H54 (cell line): Measurements from ENCODE around the gene RARS2.
"Not testable (repeated sequence)": the region's sequence is repeated elsewhere in the genome, so short reads cannot be mapped to it uniquely, and the experiment has no call there.

ENCODE experiments used
- DNase-seq: peaks from one replicate; pipeline ENCODE4 v3.0.0; 2011; ENCODE audit warnings: low spot score, mixed read lengths; ENCODE audit not compliant: insufficient read length
- FAIRE-seq: peaks from 3 replicates; lab custom pipeline; 2011; peaks lifted over from hg19 to GRCh38; lab: Jason Lieb, UNC
- POLR2A ChIP-seq: IDR thresholded peaks from 2 replicates; pipeline ENCODE4 v1.6.1; 2011; ENCODE audit warnings: low read depth, mild to moderate bottlenecking, low read length

Gene RARS2

DNA sequence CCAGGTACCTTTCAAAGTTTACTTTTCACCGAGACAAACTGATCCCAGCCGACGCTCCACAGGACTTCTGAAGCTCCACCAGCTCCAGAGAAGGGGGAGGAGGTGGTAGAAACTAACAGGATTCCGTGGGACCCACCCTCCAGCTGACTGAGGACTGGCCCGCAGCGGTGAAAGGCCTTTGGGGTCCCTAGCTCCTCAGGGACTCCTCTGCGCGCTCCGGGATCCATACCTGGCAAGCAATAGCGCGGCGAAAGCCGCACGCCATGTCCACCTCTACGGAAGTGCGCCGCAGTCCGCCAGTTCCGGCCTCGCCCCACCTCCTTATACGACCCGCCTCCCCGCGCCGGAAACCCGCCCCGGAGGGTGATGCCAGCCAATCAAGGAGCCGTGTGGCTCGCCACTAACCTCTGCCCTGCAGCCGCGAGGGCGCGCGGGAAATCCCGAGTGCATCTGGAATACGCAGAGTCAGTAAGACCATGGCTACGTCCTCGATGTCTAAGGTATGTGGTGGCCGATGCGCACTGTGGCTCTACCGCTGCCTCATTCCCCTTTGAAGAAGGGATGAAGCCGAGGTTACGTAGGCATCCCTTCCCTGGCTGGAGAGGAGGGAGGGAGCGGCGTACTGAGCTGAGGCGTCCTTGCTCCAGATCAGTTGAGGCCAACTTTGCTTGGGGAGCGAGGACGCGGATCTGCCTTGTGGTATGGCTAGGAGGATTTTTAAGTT is at the start of gene RARS2, which contains the start of gene ORC3:
TSS of gene RARS2 (minus strand) at position 295 of the 724 bp plus-strand sequence. CDS start at position 265, 30 bp downstream.
TSS of gene ORC3 (plus strand) at position 443 of the 724 bp plus-strand sequence. CDS start at position 477, 34 bp downstream.
- peak; percentile 96 for FAIRE-seq
- DNase-seq, result peak; percentile 93
- TF ChIP-seq POLR2A, result peak; percentile 77

DNA sequence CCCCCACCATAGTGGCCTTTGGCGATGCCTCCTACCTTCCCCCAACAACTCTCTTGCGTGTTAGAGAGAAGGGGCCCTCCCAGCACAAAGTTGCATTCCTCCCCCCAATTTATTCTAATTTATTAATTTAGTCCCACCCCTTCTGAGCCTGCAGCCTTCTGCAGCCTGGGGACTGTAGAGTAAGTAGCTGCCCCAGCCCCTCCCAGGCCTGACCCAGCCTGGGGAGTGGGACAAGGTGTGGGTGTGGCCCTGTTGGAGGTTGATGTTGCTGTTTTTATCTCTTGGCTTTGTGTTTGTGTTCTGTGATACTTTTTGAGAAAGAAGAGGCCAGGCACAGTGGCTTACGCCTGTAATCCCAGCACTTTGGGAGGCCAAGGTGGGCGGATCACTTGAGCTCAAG is 49.6 kb upstream of the RARS2 start:
- TF ChIP-seq POLR2A, result no peak
- FAIRE-seq (no peak), DNase-seq (no peak)

DNA sequence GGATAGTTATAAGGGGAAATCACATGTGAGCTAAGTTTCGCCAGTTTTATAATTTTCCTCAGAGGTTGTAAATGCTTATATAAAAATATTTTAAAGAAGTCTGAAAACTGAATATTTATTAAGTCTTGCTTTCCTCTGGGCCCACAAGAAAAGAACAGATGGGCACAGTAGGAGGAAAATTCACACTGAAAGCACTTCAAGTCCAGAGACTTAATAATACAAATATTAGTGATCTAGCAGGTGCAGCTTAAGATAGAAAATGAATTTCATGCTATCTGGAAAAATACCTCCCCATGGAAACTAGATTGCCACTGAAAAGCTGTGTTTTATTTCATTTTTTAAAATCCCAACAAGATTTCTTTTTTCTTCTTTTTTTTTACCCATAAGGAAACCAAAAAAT is 47.3 kb upstream of the RARS2 start:
- no peak for TF ChIP-seq POLR2A
- no peak for FAIRE-seq
- DNase-seq, result no peak

- FAIRE-seq (no peak), DNase-seq (no peak)
- no peak for TF ChIP-seq POLR2A
Observed at GRCh38 chr6:87636315-87636714, 46.5 kb upstream of the RARS2 start.

- FAIRE-seq, result no peak
- DNase-seq, result no peak
Observed at GRCh38 chr6:87633851-87634250, 44.1 kb upstream of the RARS2 start.

DNA sequence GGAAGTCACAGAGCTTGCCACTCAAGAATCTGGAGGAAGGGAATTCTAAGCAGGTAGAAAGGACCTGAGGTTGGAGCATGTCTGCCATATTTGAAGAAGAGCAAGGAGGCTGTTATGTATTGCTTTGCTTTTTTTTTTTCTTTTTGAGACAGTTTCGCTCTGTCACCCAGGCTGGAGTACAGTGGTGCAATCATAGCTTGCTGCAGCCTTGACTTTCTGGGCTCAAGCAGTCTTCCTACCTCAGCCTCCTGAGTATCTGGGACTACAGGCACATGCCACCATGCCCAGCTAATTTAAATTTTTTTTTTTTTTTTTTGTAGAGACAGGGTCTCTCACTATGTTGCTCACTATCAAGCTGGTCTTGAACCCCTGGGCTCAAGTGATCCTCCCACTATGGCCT is 41.0 kb upstream of the RARS2 start:
- DNase-seq (no peak), FAIRE-seq (no peak)
- no peak for TF ChIP-seq POLR2A

More at GRCh38 chr6:87633851-87634250, 44.1 kb upstream of the RARS2 start:
- TF ChIP-seq POLR2A, result no peak

DNA sequence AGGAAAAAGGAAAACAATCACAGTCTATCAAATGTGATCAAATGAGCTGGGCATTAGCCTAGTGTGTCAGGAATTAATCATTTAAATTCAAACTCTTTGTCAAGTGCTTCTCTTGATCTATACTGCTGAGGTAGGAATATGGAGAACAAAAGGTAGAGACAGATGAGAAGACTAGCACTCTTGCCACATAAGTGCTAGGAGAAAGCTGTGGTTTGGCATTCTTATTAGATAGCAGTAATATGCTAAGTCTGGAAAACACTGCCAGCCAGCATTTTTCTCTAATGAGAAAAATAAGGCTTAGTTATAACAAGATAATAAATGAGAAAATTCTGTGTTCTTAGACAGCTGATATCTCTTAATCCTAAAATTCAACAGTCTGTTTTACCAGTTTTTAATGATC is 39.1 kb upstream of the RARS2 start:
- no peak for TF ChIP-seq POLR2A
- DNase-seq (no peak), FAIRE-seq (no peak)

DNA sequence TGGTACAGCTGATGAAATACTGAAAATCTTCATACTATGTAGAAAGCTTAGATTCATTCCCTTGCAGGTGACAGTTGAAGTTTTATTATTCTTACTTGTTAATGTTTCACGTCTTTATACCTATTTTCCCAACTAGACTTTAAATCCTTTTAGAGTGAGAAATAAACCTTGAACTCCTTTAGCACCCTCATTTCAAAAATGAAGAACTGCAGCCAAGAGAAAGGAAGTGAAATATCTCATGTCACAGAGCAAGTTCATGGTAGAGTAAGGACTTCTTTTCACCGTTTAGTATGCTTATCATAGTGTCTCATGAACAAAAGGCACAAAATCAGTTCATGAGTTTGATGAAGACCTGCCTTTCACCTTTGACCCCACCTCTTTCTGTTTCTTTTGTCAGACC is 38.6 kb upstream of the RARS2 start:
- no peak for TF ChIP-seq POLR2A
- no peak for DNase-seq
- no peak for FAIRE-seq

- TF ChIP-seq POLR2A, result no peak
- FAIRE-seq, result no peak
- DNase-seq, result no peak
Observed at GRCh38 chr6:87623248-87623647, 33.5 kb upstream of the RARS2 start.

DNA sequence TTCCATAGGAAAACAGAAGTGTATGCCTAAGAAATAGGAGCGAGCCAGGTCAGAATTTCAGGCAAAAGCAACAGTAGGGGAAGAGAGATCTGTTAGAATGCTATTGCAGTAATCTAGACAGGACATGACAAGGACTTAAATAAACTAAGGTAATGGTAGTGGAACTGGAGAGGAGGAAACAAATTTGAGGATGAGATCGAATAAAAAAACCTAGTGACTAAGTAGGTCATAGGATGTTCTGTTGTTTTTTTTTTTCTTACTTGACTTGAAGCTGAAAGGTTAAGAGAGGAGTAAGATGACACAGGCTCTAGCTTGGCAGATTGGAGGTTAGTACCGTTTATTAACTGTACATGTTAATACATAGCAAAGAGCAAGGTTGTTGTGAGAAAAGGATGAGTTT is 28.7 kb upstream of the RARS2 start:
- no peak for TF ChIP-seq POLR2A
- no peak for FAIRE-seq
- DNase-seq, result no peak

DNA sequence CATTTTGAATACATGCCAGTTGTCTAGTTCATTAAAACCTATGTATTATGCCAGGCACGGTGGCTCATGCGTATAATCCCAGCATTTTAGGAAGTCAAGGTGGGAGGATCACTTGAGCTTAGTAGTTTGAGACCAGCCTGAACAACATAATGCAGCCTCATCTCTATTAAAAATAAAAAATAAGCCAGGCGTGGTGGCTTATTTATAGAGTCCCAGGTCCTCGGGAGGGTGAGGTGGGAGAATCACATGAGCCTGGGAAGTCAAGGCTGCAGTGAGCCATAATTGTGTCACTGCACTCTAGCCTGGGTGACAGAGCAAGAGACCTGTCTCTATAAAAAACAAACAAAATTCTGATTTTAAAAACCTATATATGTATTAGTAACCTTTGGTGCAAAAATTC is 27.6 kb upstream of the RARS2 start:
- TF ChIP-seq POLR2A, result no peak
- FAIRE-seq, result no peak
- no peak for DNase-seq

GRCh38 chr6:87613018-87613417 is 23.2 kb upstream of the RARS2 start:
- not testable (repeated sequence) for DNase-seq, FAIRE-seq

- no peak for TF ChIP-seq POLR2A
- FAIRE-seq (no peak), DNase-seq (no peak)
Observed at GRCh38 chr6:87608802-87609201, 19.0 kb upstream of the RARS2 start.

DNA sequence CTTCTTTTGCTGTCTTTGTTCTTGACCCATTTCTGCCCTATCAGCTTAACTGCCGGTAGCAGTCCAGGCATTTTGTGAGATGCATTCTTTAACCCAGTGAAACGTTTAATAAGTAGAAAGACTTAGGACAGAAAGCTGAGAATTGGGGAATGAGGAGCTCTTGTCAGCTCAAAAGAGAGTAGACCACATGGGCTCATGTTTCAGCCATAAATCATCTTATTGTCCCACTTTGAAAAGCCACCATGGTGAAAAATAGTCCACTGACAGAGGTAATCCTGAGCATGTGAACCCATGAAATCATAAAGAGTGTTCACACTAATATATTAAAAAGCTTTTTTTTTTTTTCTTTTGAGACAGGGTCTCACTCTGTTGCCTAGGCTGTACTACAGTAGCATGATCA is 16.4 kb upstream of the RARS2 start:
- DNase-seq, result no peak
- FAIRE-seq, result peak; percentile 6
- TF ChIP-seq POLR2A, result no peak

DNA sequence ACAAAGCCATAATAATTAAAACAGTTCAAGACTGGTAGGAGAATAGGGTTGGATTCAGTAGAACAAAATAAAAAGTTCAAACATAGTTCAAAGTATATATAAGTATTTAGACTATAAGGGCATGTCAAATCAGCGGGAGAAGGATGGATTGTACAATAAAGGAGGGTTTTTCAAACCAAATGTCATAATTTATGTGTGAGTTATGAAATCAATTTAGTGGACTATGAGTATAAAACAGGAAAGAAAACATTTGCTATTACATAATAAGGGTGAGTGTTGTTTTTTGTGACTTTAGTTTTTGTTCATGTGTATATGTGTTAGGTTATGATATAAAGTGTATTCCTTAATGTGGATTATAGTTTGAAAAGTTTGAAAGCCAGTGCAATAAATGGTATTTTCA is 10.8 kb upstream of the RARS2 start:
- DNase-seq, result no peak
- TF ChIP-seq POLR2A, result no peak

More for the DNA sequence above, 10.8 kb upstream of the RARS2 start:
- FAIRE-seq, result no peak
